ENCODE results near the gene EML3.
A peak's percentile ranks its signal among the peaks of the same experiment; 100 is the strongest.

EML3 gene

DNA sequence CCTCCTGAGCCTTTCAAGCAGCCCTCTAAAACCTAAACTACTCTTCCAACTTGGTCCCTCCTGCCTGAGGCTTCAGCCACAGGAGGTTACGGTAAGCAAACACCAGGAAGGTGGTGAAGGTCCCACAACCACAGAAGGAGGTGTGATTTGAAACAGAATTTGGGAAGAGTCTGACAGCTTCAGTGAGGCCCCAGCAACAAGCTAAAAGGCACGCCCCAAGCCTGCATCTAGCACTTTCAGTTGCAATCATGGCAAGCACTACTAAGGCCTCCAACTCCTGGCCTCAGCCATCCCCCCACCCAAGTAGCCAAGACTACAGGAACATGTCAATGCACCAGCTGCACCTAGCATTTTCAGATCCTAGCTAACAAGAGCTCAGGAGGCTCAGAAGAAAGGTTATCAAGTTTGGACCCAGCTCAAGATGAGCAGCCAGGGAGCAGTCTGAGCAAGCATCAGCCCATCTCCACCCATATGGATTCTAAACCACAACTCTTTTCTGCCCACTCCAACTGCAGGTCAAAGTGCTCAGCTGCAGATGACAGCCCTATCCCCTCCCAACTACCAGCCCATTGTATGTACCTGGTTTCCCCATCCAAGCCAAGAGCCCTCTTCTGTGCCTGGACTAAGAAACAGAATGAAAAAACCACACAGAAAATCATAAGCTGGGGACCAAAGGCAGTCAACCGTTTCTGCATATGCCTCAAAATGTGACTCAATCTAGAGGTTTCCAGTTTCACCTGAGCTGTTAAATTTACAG lies 55.5 kb downstream of the EML3 start:
- peak overlapping the region; percentile 80 for H3K9ac ChIP-seq
- peaks cover 11% of the 10 kb centered on the region; the same call in 1 of the 2 replicates for H3K36me3 ChIP-seq (ENCODE audit: insufficient read depth)
- H3K4me1 ChIP-seq (ENCODE audit: low read depth, poor library complexity, severe bottlenecking), result peaks cover 98% of the 10 kb centered on the region
- H3K79me2 ChIP-seq (ENCODE audit: insufficient read depth, low read depth), result peaks cover 8% of the 10 kb centered on the region; the same call in 1 of the 2 replicates
- H4K20me1 ChIP-seq (ENCODE audit: insufficient read depth), result no peaks in the 10 kb centered on the region
- H3K4me3 ChIP-seq (IDR thresholded peaks at IDR 0.05; ENCODE audit: insufficient read depth, low read depth, low read length), result no peak overlapping the region
- peak overlapping the region; percentile 93 for H3K4me2 ChIP-seq
- H3K27ac ChIP-seq, result peak overlapping the region; percentile 97
- TF ChIP-seq, protein P1, sequence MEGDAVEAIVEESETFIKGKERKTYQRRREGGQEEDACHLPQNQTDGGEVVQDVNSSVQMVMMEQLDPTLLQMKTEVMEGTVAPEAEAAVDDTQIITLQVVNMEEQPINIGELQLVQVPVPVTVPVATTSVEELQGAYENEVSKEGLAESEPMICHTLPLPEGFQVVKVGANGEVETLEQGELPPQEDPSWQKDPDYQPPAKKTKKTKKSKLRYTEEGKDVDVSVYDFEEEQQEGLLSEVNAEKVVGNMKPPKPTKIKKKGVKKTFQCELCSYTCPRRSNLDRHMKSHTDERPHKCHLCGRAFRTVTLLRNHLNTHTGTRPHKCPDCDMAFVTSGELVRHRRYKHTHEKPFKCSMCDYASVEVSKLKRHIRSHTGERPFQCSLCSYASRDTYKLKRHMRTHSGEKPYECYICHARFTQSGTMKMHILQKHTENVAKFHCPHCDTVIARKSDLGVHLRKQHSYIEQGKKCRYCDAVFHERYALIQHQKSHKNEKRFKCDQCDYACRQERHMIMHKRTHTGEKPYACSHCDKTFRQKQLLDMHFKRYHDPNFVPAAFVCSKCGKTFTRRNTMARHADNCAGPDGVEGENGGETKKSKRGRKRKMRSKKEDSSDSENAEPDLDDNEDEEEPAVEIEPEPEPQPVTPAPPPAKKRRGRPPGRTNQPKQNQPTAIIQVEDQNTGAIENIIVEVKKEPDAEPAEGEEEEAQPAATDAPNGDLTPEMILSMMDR (conservative IDR thresholded peaks at IDR 0.05; ENCODE audit: low read depth, low read length), result no peak
- no peak overlapping the region for H2AFZ ChIP-seq (ENCODE audit: low read depth)
- H3K27me3 ChIP-seq (ENCODE audit: insufficient read depth, low read depth), result no peaks in the 10 kb centered on the region

DNA sequence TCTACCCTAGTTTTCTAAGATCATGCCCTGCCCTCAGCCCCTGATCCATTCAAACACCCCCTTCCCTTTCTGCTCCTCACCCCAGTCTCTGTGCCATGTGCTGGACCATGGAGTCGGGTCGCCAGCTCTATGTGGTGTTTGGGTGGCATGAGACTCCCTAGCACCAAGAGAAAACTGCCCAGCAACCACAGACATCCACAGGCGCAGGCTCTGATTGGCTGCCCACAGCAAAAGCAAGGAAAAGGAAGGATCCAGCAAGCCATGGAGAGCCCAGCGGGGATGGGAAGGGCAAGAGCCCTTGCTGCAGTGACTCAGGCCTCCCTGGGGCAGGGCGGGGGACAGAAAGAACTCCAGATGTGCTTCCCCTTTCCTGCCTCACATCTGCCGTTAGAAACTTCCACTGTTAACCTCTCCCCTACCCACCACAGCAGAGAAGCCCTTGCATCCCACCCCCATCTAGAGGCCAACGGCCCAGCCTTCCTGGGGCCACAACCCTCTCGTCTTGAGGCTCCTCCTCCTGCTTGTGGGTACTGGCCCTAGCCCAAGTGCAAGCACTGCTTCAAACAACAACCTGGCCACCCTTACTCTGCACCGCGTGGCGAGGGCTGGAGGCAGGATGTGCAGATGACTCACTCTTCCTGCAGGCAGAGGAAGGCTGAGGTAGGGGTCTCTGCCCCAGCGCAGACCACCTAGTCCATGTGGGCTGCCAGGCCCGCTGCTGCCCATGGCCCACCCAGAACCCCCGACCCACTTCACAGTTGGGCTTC lies 56.3 kb downstream of the EML3 start:
- H3K27ac ChIP-seq, result peak overlapping the region; percentile 97
- peaks cover 8% of the 10 kb centered on the region; the same call in 1 of the 2 replicates for H3K79me2 ChIP-seq (ENCODE audit: insufficient read depth, low read depth)
- peaks cover 9% of the 10 kb centered on the region; the same call in 1 of the 2 replicates for H3K36me3 ChIP-seq (ENCODE audit: insufficient read depth)
- no peaks in the 10 kb centered on the region for H3K27me3 ChIP-seq (ENCODE audit: insufficient read depth, low read depth)
- H3K9ac ChIP-seq, result peak overlapping the region; percentile 80
- H3K4me3 ChIP-seq (IDR thresholded peaks at IDR 0.05; ENCODE audit: insufficient read depth, low read depth, low read length), result no peak overlapping the region
- H3K4me1 ChIP-seq (ENCODE audit: low read depth, poor library complexity, severe bottlenecking), result peaks cover 97% of the 10 kb centered on the region
- no peak overlapping the region for H2AFZ ChIP-seq (ENCODE audit: low read depth)
- H4K20me1 ChIP-seq (ENCODE audit: insufficient read depth), result no peaks in the 10 kb centered on the region
- TF ChIP-seq, protein P1 (conservative IDR thresholded peaks at IDR 0.05; ENCODE audit: low read depth, low read length), result 0 out of 2 replicates have a peak, but pooled peaks have one; percentile 14
- H3K4me2 ChIP-seq, result peak overlapping the region; percentile 93

DNA sequence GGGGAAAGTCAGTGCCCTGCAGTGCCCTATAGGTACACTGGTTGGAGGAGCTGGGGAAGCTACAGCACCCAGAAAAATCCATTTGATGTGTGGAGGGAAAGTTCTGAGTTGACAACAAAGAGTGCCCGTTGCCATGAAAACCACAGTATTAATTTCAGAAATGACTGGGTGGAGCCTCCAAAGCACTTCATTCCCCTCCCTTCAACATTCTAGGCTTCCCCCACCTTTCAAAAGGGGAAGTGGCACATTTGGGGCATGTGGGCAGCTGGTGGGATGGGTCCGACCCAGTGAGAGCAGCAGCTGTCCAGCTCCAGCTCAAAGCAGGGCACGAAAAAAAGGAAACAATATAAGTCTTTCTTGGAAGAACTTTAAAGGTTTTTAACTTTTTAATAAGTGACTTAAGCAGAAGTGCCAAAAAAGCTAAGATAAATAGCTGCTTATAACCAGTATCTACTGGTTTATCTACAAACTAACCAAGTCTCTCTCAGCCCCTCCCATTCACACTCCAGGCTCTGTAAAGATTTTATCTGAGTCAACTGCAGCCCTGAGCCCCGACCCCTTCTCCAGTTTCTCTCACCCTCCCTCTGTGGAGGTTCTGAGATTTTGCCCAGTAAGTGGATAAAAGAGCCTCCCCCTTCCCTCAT lies 57.0 kb downstream of the EML3 start:
- TF ChIP-seq, protein P1 (conservative IDR thresholded peaks at IDR 0.05; ENCODE audit: low read depth, low read length), result no peak
- no peaks in the 10 kb centered on the region for H4K20me1 ChIP-seq (ENCODE audit: insufficient read depth)
- H3K9ac ChIP-seq, result peak overlapping the region; percentile 80
- peak overlapping the region; percentile 93 for H3K4me2 ChIP-seq
- peaks cover 9% of the 10 kb centered on the region; the same call in 1 of the 2 replicates for H3K36me3 ChIP-seq (ENCODE audit: insufficient read depth)
- H3K27ac ChIP-seq, result peak overlapping the region; percentile 97
- peaks cover 8% of the 10 kb centered on the region; the same call in 1 of the 2 replicates for H3K79me2 ChIP-seq (ENCODE audit: insufficient read depth, low read depth)
- no peak overlapping the region for H2AFZ ChIP-seq (ENCODE audit: low read depth)
- H3K27me3 ChIP-seq (ENCODE audit: insufficient read depth, low read depth), result no peaks in the 10 kb centered on the region
- no peak overlapping the region for H3K4me3 ChIP-seq (IDR thresholded peaks at IDR 0.05; ENCODE audit: insufficient read depth, low read depth, low read length)
- peaks cover 97% of the 10 kb centered on the region for H3K4me1 ChIP-seq (ENCODE audit: low read depth, poor library complexity, severe bottlenecking)

GRCh38 chr11:62554387-62555167 lies 58.0 kb downstream of the EML3 start:
- Histone ChIP-seq H3K36me3 (ENCODE audit: insufficient read depth) (peaks cover 5% of the 10 kb centered on the region; the same call in 1 of the 2 replicates), H3K4me3 (IDR thresholded peaks at IDR 0.05; ENCODE audit: insufficient read depth, low read depth, low read length) (no peak overlapping the region), H3K4me2 (peak overlapping the region; percentile 93), H3K9ac (peak overlapping the region; percentile 80), H3K79me2 (ENCODE audit: insufficient read depth, low read depth) (no peaks in the 10 kb centered on the region; the same call in 1 of the 2 replicates), H2AFZ (ENCODE audit: low read depth) (no peak overlapping the region), H3K27ac (peak overlapping the region; percentile 97), H3K4me1 (ENCODE audit: low read depth, poor library complexity, severe bottlenecking) (peaks cover 97% of the 10 kb centered on the region), H3K27me3 (ENCODE audit: insufficient read depth, low read depth) (no peaks in the 10 kb centered on the region), H4K20me1 (ENCODE audit: insufficient read depth) (no peaks in the 10 kb centered on the region)
- TF ChIP-seq, protein P1 (conservative IDR thresholded peaks at IDR 0.05; ENCODE audit: low read depth, low read length), result no peak

Data from KMS-11 (cell line).